GM23248 (cell line): Measurements from ENCODE around the gene WDR49. TPM values are rescaled to one million over a fixed set of nuclear protein-coding genes. Genes with fewer than 3 reads are reported as not detected.

Experiments
- DNase-seq: peaks from one replicate; pipeline ENCODE4 v3.0.0-alpha.2; 2015
- H2AFZ ChIP-seq: fragments of 200-600 bp; sonication (generic); 2 replicates; pipeline ENCODE4 v1.6.1; 2016; ENCODE audit warnings: antibody characterized with exemption
- H3F3A ChIP-seq: fragments of 200-600 bp; sonication (generic); 2 replicates; pipeline ENCODE4 v1.6.1; 2016; ENCODE audit warnings: mild to moderate bottlenecking, antibody characterized with exemption, mixed run types; ENCODE audit not compliant: insufficient read depth
- H3K27ac ChIP-seq: fragments of 200-600 bp; sonication (generic); 2 replicates; pipeline ENCODE4 v1.5.1; 2016; ENCODE audit warnings: mild to moderate bottlenecking
- H3K27me3 ChIP-seq: fragments of 200-600 bp; sonication (generic); replicated peaks from 2 replicates; pipeline ENCODE4 v1.6.1; 2016; ENCODE audit warnings: mild to moderate bottlenecking; ENCODE audit not compliant: insufficient read depth
- H3K36me3 ChIP-seq: fragments of 200-600 bp; sonication (generic); 2 replicates; pipeline ENCODE4 v1.6.1; 2016; ENCODE audit warnings: low read depth, mild to moderate bottlenecking
- H3K4me1 ChIP-seq: fragments of 200-600 bp; sonication (generic); 2 replicates; pipeline ENCODE4 v1.6.1; 2016; ENCODE audit warnings: mild to moderate bottlenecking; ENCODE audit not compliant: insufficient read depth
- H3K4me2 ChIP-seq: fragments of 200-600 bp; sonication (generic); one replicate; pipeline ENCODE4 v1.6.1; 2016; ENCODE audit warnings: mild to moderate bottlenecking; ENCODE audit not compliant: unreplicated experiment
- H3K4me3 ChIP-seq: fragments of 200-600 bp; sonication (generic); 2 replicates; pipeline ENCODE4 v1.5.1; 2016; ENCODE audit warnings: mild to moderate bottlenecking
- H3K79me2 ChIP-seq: fragments of 200-600 bp; sonication (generic); 2 replicates; pipeline ENCODE4 v1.6.1; 2016; ENCODE audit warnings: mild to moderate bottlenecking; ENCODE audit not compliant: insufficient read depth
- H3K9ac ChIP-seq: fragments of 200-600 bp; sonication (generic); 2 replicates; pipeline ENCODE4 v1.6.1; 2016; ENCODE audit warnings: mild to moderate bottlenecking
- H3K9me2 ChIP-seq: fragments of 200-600 bp; sonication (generic); 2 replicates; pipeline ENCODE4 v1.6.1; 2016; ENCODE audit warnings: mixed run types, mild to moderate bottlenecking, moderate library complexity; ENCODE audit not compliant: insufficient read depth
- H3K9me3 ChIP-seq: fragments of 200-600 bp; sonication (generic); one replicate; pipeline ENCODE4 v1.6.1; 2017; ENCODE audit warnings: low read depth
- H4K20me1 ChIP-seq: fragments of 200-600 bp; sonication (generic); 2 replicates; pipeline ENCODE4 v1.6.0; 2016; ENCODE audit not compliant: insufficient read depth
- EZH2 ChIP-seq: fragments of 200-600 bp; sonication (generic); IDR thresholded peaks from 2 replicates; pipeline ENCODE4 v1.6.1; 2018; ENCODE audit warnings: antibody characterized with exemption, mild to moderate bottlenecking; ENCODE audit not compliant: insufficient read depth, poor library complexity, severe bottlenecking
- EZH2phosphoT487 ChIP-seq: fragments of 200-600 bp; sonication (generic); IDR thresholded peaks from 2 replicates; pipeline ENCODE4 v1.6.1; 2018; ENCODE audit warnings: antibody characterized with exemption, moderate library complexity, mild to moderate bottlenecking, low read depth; ENCODE audit not compliant: insufficient read depth
- WGBS, 2 experiments: methylation state at CpG; one replicate each; pipeline ENCODE4 v1.1.6; 2015 to 2017; ENCODE audit warnings: low lambda C conversion rate in 2 of 2, low coverage in 1 of 2; ENCODE audit errors: missing lambda C conversion rate in 2 of 2; 5-methylcytosine and 5-hydroxymethylcytosine counted together
- in situ Hi-C: fragments of 300-500 bp; cut with MboI; formaldehyde crosslinking; loops from 2 replicates; pipeline ENCODE4 v1.15.0; 2020
- polyA plus RNA-seq: library from polyadenylated mRNA; unstranded; fragments of >200 nt; fragmentation: Nextera tagmentation; extraction: Ambion mirVana; gene quantifications from 2 replicates; pipeline ENCODE4 v1.2.1, GENCODE V29; 2016
- total RNA-seq: library from RNA; depleted of rRNA; stranded (reverse); fragments of >200 nt; shearing (Covaris generic); gene quantifications from 2 replicates; pipeline ENCODE4 v1.2.3, GENCODE V29; 2014

WDR49 gene
- total and polyA plus RNA-seq, 2 experiments from 2014 or later: not detected

GRCh38 chr3:167662919-167663400 lies 9.2 kb upstream of the WDR49 start:
- in situ Hi-C loops: no loop called here
- 82 to 89% methylated on average over 5 of the region's 5 CpGs for WGBS, 2 experiments
- no peak overlapping the region for H3K9ac ChIP-seq
- no peaks in the 10 kb centered on the region for H3K9me3 ChIP-seq
- no peak overlapping the region for H3K27ac ChIP-seq
- TF ChIP-seq EZH2: no peak
- no peak for TF ChIP-seq EZH2phosphoT487
- no peaks in the 10 kb centered on the region for H3K36me3 ChIP-seq
- H3K79me2 ChIP-seq: no peaks in the 10 kb centered on the region
- H2AFZ ChIP-seq: no peak overlapping the region
- no peaks in the 10 kb centered on the region for H3K4me1 ChIP-seq
- H3K4me2 ChIP-seq: no peak overlapping the region
- no peak overlapping the region for H3K4me3 ChIP-seq
- H3K9me2 ChIP-seq: no peaks in the 10 kb centered on the region
- DNase-seq: no peak
- H3K27me3 ChIP-seq: no peaks in the 10 kb centered on the region
- H4K20me1 ChIP-seq: no peaks in the 10 kb centered on the region
- no peaks in the 10 kb centered on the region for H3F3A ChIP-seq

- Histone ChIP-seq H3K9me2 (no peaks in the 10 kb centered on the region), H3K4me2 (no peak overlapping the region), H3K27me3 (no peaks in the 10 kb centered on the region), H3K27ac (no peak overlapping the region), H3K36me3 (no peaks in the 10 kb centered on the region), H3K79me2 (no peaks in the 10 kb centered on the region), H3K4me3 (no peak overlapping the region), H3K9me3 (no peaks in the 10 kb centered on the region), H3K9ac (no peak overlapping the region), H4K20me1 (no peaks in the 10 kb centered on the region), H3F3A (no peaks in the 10 kb centered on the region), H2AFZ (no peak overlapping the region), H3K4me1 (no peaks in the 10 kb centered on the region)
- in situ Hi-C loops: no loop called here
- TF ChIP-seq EZH2: no peak
- no peak for TF ChIP-seq EZH2phosphoT487
- WGBS, 2 experiments: 27 to 33% methylated on average over 3 of the region's 3 CpGs
- no peak for DNase-seq
These were observed 4.0 kb upstream of the WDR49 start for GRCh38 chr3:167657684-167658225.

GRCh38 chr3:167656821-167657220 lies 3.1 kb upstream of the WDR49 start:
- no peak for DNase-seq
- Histone ChIP-seq H3K9ac (no peak overlapping the region), H3K4me3 (no peak overlapping the region), H3K9me2 (no peaks in the 10 kb centered on the region), H4K20me1 (no peaks in the 10 kb centered on the region), H3F3A (no peaks in the 10 kb centered on the region), H3K27ac (no peak overlapping the region), H3K36me3 (no peaks in the 10 kb centered on the region), H3K27me3 (no peaks in the 10 kb centered on the region), H2AFZ (no peak overlapping the region), H3K79me2 (no peaks in the 10 kb centered on the region), H3K9me3 (no peaks in the 10 kb centered on the region), H3K4me1 (no peaks in the 10 kb centered on the region), H3K4me2 (no peak overlapping the region)
- 33 to 48% methylated on average over 1 of the region's 1 CpG for WGBS, 2 experiments
- TF ChIP-seq EZH2phosphoT487 (no peak), EZH2 (no peak)
- in situ Hi-C loops: no loop called here

DNA sequence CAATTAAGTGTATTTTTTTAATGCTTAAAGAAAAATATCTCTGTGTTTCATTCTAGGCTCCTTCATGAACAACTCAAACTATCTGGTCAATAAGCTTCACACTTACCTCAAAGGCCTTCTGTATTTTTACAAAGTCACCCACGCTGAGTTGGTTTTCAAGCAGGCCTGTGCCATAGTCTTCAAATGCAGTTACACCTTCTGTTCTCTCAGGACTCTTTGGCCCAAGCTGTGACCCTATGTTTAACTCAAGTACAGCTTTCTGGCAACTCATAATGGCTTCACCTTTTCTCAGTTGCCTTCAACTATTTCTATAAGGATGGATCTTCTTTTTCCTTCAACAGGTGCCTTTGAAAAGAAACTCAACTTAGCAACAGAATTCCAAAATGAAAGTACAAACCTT lies 587 bp downstream of the WDR49 start:
- no peak overlapping the region for H2AFZ ChIP-seq
- DNase-seq: no peak
- H3K36me3 ChIP-seq: no peaks in the 10 kb centered on the region
- H3K9me2 ChIP-seq: no peaks in the 10 kb centered on the region
- H3F3A ChIP-seq: no peaks in the 10 kb centered on the region
- H3K27ac ChIP-seq: no peak overlapping the region
- WGBS, 2 experiments: 0 to 7% methylated on average over 1 of the region's 1 CpG
- H3K79me2 ChIP-seq: no peaks in the 10 kb centered on the region
- in situ Hi-C loops: no loop called here
- H3K4me2 ChIP-seq: no peak overlapping the region
- no peak for TF ChIP-seq EZH2phosphoT487
- TF ChIP-seq EZH2: no peak
- H3K9me3 ChIP-seq: no peaks in the 10 kb centered on the region
- no peaks in the 10 kb centered on the region for H3K4me1 ChIP-seq
- no peaks in the 10 kb centered on the region for H4K20me1 ChIP-seq
- H3K9ac ChIP-seq: no peak overlapping the region
- no peak overlapping the region for H3K4me3 ChIP-seq
- H3K27me3 ChIP-seq: no peaks in the 10 kb centered on the region

- WGBS, 2 experiments: 32 to 41% methylated on average over 1 of the region's 1 CpG
- TF ChIP-seq EZH2phosphoT487 (no peak), EZH2 (no peak)
- Histone ChIP-seq H3K9me2 (no peaks in the 10 kb centered on the region), H3K27me3 (no peaks in the 10 kb centered on the region), H3K79me2 (no peaks in the 10 kb centered on the region), H4K20me1 (no peaks in the 10 kb centered on the region), H3K4me1 (no peaks in the 10 kb centered on the region), H3K36me3 (no peaks in the 10 kb centered on the region), H3K9me3 (no peaks in the 10 kb centered on the region), H3K4me2 (no peak overlapping the region), H3K27ac (no peak overlapping the region), H3K4me3 (no peak overlapping the region), H3F3A (no peaks in the 10 kb centered on the region), H2AFZ (no peak overlapping the region), H3K9ac (no peak overlapping the region)
- in situ Hi-C loops: no loop called here
- no peak for DNase-seq
These were observed 1.9 kb downstream of the WDR49 start for GRCh38 chr3:167651826-167652225.
